AG08396 (cell line): Measurements from ENCODE around the gene PTPRN2.

Source experiments
- DNase-seq: peaks from one replicate; pipeline ENCODE4 v3.0.0; 2012; ENCODE audit warnings: low spot score, mixed read lengths

The PTPRN2 gene

GRCh38 chr7:158252081-158252836, 335.4 kb downstream of the PTPRN2 start:
- no peak for DNase-seq

GRCh38 chr7:158251061-158251965, 336.3 kb downstream of the PTPRN2 start:
- DNase-seq, result no peak

- DNase-seq, result no peak
Measured at GRCh38 chr7:158249692-158250091, 337.9 kb downstream of the PTPRN2 start.

- DNase-seq, result no peak
Measured at GRCh38 chr7:158248816-158249215, 338.8 kb downstream of the PTPRN2 start.

GRCh38 chr7:158247758-158248487, 339.7 kb downstream of the PTPRN2 start:
- no peak for DNase-seq

- DNase-seq, result no peak
Measured at GRCh38 chr7:158246960-158247673, 340.5 kb downstream of the PTPRN2 start.

- DNase-seq, result no peak
Measured at GRCh38 chr7:158246272-158246959, 341.2 kb downstream of the PTPRN2 start.

GRCh38 chr7:158245724-158246041, 341.9 kb downstream of the PTPRN2 start:
- DNase-seq, result no peak

- DNase-seq, result no peak
Measured at GRCh38 chr7:158244873-158245723, 342.5 kb downstream of the PTPRN2 start.

GRCh38 chr7:158244430-158244829, 343.2 kb downstream of the PTPRN2 start:
- DNase-seq, result no peak

- no peak for DNase-seq
Measured at GRCh38 chr7:158241919-158242318, 345.7 kb downstream of the PTPRN2 start.

GRCh38 chr7:158240801-158241200, 346.8 kb downstream of the PTPRN2 start:
- DNase-seq, result no peak

GRCh38 chr7:158239290-158239981, 348.2 kb downstream of the PTPRN2 start:
- no peak for DNase-seq

- no peak for DNase-seq
Measured at GRCh38 chr7:158238616-158239289, 348.9 kb downstream of the PTPRN2 start.

- DNase-seq, result no peak
Measured at GRCh38 chr7:158237672-158238335, 349.8 kb downstream of the PTPRN2 start.

- DNase-seq, result no peak
Measured at GRCh38 chr7:158236400-158236799, 351.2 kb downstream of the PTPRN2 start.

GRCh38 chr7:158235862-158236261, 351.8 kb downstream of the PTPRN2 start:
- DNase-seq, result no peak

- DNase-seq, result no peak
Measured at GRCh38 chr7:158229945-158230344, 357.7 kb downstream of the PTPRN2 start.

GRCh38 chr7:158228986-158229385, 358.6 kb downstream of the PTPRN2 start:
- no peak for DNase-seq
